Natural killer cell (primary cell): ENCODE measurements around the gene IL17C. TPM values are rescaled to one million over a fixed set of nuclear protein-coding genes. Genes with fewer than 3 reads are reported as not detected.
A peak's percentile ranks its signal among the peaks of the same experiment; 100 is the strongest.

Experiments used
- ATAC-seq, 3 donors: fragments of 150-1000 bp in 2 of 3; fragments of 200-7000 bp in 1 of 3; cut with Tn5 transposase; 1 replicate in 1 of 3; 2 replicates in 2 of 3; pipeline ENCODE4 v1.10.0; 2021; ENCODE audit warnings: mild to moderate bottlenecking in 2 of 3, moderate library complexity in 2 of 3
- DNase-seq, 2 donors: peaks; one replicate each; pipeline versions ENCODE4 v3.0.0 to v3.0.0-alpha.2; 2013 to 2021; ENCODE audit warnings: mixed read lengths in 1 of 2
- H3K27ac ChIP-seq: one replicate; pipeline ENCODE4 v1.5.1; 2013; ENCODE audit warnings: mild to moderate bottlenecking, low read length
- H3K27me3 ChIP-seq: one replicate; pipeline ENCODE4 v1.6.1; 2013; ENCODE audit warnings: low read length; ENCODE audit not compliant: control insufficient read depth, insufficient read depth
- H3K36me3 ChIP-seq: one replicate; pipeline ENCODE4 v1.6.1; 2013; ENCODE audit warnings: low read length; ENCODE audit not compliant: control insufficient read depth, insufficient read depth
- H3K4me1 ChIP-seq: one replicate; pipeline ENCODE4 v1.6.1; 2013; ENCODE audit warnings: low read length; ENCODE audit not compliant: control insufficient read depth, insufficient read depth
- H3K4me3 ChIP-seq: one replicate; pipeline ENCODE4 v1.5.1; 2013; ENCODE audit warnings: low read length
- H3K9me3 ChIP-seq: one replicate; pipeline ENCODE4 v1.6.1; 2013; ENCODE audit warnings: low read length; ENCODE audit not compliant: control insufficient read depth, insufficient read depth
- H3K27ac Mint-ChIP-seq, 2 donors: one replicate each; pipeline ENCODE4 v1.8.0; 2022; ENCODE audit warnings: mild to moderate bottlenecking in 2 of 2, mixed read lengths in 2 of 2, moderate library complexity in 1 of 2
- H3K27me3 Mint-ChIP-seq, 2 donors: one replicate each; pipeline ENCODE4 v1.8.0; 2022; ENCODE audit warnings: low read depth in 2 of 2, mixed read lengths in 2 of 2
- H3K36me3 Mint-ChIP-seq: one replicate; pipeline ENCODE4 v1.8.0; 2022; ENCODE audit warnings: mixed read lengths
- H3K4me1 Mint-ChIP-seq, 2 donors: one replicate each; pipeline ENCODE4 v1.8.0; 2022; ENCODE audit warnings: mixed read lengths in 2 of 2
- H3K4me3 Mint-ChIP-seq: one replicate; pipeline ENCODE4 v1.8.0; 2022; ENCODE audit warnings: mild to moderate bottlenecking, moderate library complexity, mixed read lengths
- H3K9me3 Mint-ChIP-seq, 2 donors: one replicate each; pipeline ENCODE4 v1.8.0; 2022; ENCODE audit warnings: mixed read lengths in 2 of 2
- CTCF ChIP-seq: fragments of 200-600 bp; IDR thresholded peaks from one replicate; pipeline ENCODE4 v1.8.0; 2022; ENCODE audit warnings: antibody characterized with exemption
- WGBS: methylation state at CpG from one replicate; pipeline ENCODE4 v1.1.7; 2013; ENCODE audit warnings: missing lambda C conversion rate; ENCODE audit not compliant: insufficient coverage; 5-methylcytosine and 5-hydroxymethylcytosine counted together
- intact Hi-C: fragments of 100-400 bp; cut with micrococcal nuclease; formaldehyde crosslinking; loops from one replicate; pipeline ENCODE4 v1.14.2; 2022
- total RNA-seq, 4 donors: library from RNA; stranded (reverse); fragments of 120-200 nt in 1 of 4; gene quantifications; one replicate each; pipeline versions ENCODE4 v1.2.3 to v1.2.4, GENCODE V29; 2013 to 2022

Gene IL17C
- total RNA-seq, 3 donors from 2014 or later (not counting 1 experiment from before 2014, with no cell fraction given), result 0.61 to 3.0 (median 1.2) TPM

GRCh38 chr16:88630433-88630832, 7.9 kb upstream of the IL17C start:
- DNase-seq (no peak), ATAC-seq (no peak)
- WGBS, result 98% methylated on average over 9 of the region's 12 CpGs
- Mint-ChIP-seq H3K9me3 (no peaks in the 10 kb centered on the region), H3K27ac (peak overlapping the region; percentile 31 to 77), H3K4me3 (no peak overlapping the region), H3K4me1 (peaks cover 0 to 15% of the 10 kb centered on the region in 2 donors), H3K27me3 (no peaks in the 10 kb centered on the region), H3K36me3 (no peaks in the 10 kb centered on the region)
- no peak overlapping the region for H3K4me3 ChIP-seq
- H3K9me3 ChIP-seq, result no peaks in the 10 kb centered on the region
- TF ChIP-seq CTCF, result no peak
- H3K27me3 ChIP-seq, result no peaks in the 10 kb centered on the region
- H3K27ac ChIP-seq, result no peak overlapping the region
- intact Hi-C loops, result loop anchor here (10.0 kb wide), 1 partner anchor 56 kb away; the partner anchor contains the start of gene ZC3H18
- H3K36me3 ChIP-seq, result peaks cover 35% of the 10 kb centered on the region
- H3K4me1 ChIP-seq, result peaks cover 23% of the 10 kb centered on the region

DNA sequence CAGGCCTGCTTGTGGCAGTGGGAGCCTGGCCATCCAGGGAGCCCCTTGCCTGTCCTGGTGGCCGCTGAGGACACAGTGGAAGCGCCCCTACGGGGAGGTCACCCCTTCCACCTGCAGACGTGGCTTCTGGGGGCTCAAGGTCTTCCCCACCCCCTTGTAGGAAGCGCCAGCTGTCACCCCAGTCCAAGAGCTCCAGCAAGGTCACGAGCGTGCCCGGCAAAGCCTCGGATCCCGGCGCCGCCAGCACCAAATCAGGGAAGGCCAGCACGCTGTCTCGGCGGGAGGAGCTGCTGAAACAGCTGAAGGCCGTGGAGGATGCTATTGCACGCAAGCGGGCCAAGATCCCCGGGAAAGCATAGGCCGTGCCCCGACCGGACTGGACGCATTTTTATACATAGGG, 7.4 kb upstream of the IL17C start:
- Mint-ChIP-seq H3K9me3 (no peaks in the 10 kb centered on the region), H3K27me3 (no peaks in the 10 kb centered on the region), H3K36me3 (no peaks in the 10 kb centered on the region), H3K4me1 (peaks cover under 1 to 20% of the 10 kb centered on the region in 2 donors), H3K4me3 (peak overlapping the region; percentile 6), H3K27ac (peak overlapping the region in 1 of 2 donors; percentile 50)
- no peak overlapping the region for H3K27ac ChIP-seq
- H3K4me3 ChIP-seq, result no peak overlapping the region
- DNase-seq (no peak), ATAC-seq (no peak)
- peaks cover 33% of the 10 kb centered on the region for H3K36me3 ChIP-seq
- peaks cover 28% of the 10 kb centered on the region for H3K4me1 ChIP-seq
- 98% methylated on average over 23 of the region's 23 CpGs for WGBS
- no peaks in the 10 kb centered on the region for H3K9me3 ChIP-seq
- TF ChIP-seq CTCF, result no peak
- intact Hi-C loops, result loop anchor here (10.0 kb wide), 1 partner anchor 56 kb away; the partner anchor contains the start of gene ZC3H18
- H3K27me3 ChIP-seq, result no peaks in the 10 kb centered on the region

- Mint-ChIP-seq H3K4me1 (peaks cover 5 to 24% of the 10 kb centered on the region in 2 donors), H3K9me3 (no peaks in the 10 kb centered on the region), H3K36me3 (no peaks in the 10 kb centered on the region), H3K27ac (peak overlapping the region in 1 of 2 donors; percentile 50), H3K27me3 (no peaks in the 10 kb centered on the region), H3K4me3 (no peak overlapping the region)
- intact Hi-C loops, result loop anchor here (10.0 kb wide), 1 partner anchor 57 kb away; the partner anchor contains the start of gene ZC3H18
- Histone ChIP-seq H3K9me3 (no peaks in the 10 kb centered on the region), H3K4me3 (no peak overlapping the region), H3K36me3 (peaks cover 31% of the 10 kb centered on the region), H3K27ac (no peak overlapping the region), H3K4me1 (peaks cover 33% of the 10 kb centered on the region), H3K27me3 (no peaks in the 10 kb centered on the region)
- ATAC-seq (no peak), DNase-seq (no peak)
- 92% methylated on average over 14 of the region's 16 CpGs for WGBS
- TF ChIP-seq CTCF, result no peak
These were observed 7.0 kb upstream of the IL17C start for GRCh38 chr16:88631384-88631783.
